ENCODE results near the gene SERF2. TPM values are rescaled to one million over a fixed set of nuclear protein-coding genes. Genes with fewer than 3 reads are reported as not detected.
"Not testable (repeated sequence)": the region's sequence is repeated elsewhere in the genome, so short reads cannot be mapped to it uniquely, and the experiment has no call there.

SERF2 gene
- total and polyA plus RNA-seq, 4 donors: 195 to 1,329 (median 838) TPM

DNA sequence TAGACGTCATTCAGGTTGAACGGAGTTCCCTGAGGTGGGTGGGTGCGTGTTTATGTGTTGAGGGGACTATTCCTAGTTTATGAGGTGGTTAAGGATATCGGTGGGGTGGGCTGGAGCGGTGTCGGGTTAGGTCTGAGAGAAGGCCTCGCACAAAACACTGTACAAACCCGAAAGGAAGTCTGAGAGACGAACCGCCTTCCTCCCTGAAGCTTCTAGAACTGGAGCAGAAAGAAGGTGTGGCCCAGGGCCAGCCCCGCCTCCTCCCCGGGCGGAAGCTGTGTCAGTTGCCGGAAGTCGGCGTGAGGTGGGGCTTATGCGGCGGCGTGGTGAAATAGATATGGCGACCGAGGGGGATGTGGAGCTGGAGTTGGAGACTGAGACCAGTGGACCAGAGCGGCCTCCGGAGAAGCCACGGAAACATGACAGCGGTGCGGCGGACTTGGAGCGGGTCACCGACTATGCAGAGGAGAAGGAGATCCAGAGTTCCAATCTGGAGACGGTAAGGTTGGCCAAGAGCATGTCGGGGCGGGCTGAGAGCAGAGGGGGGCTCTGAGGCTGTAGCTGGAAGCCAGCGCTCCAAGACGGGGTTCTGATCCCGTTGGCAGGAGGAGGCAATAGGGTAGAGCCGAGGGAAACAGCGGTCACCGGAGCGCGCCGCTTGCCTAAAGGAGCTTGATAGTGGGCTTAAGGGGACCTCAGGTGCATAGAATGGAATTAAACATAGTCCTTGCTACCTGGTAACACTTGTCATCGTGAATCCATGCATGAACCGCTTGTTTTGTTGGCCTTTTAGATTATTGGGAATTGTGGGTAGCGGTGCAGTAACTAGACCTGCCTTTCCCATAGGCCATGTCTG is 8.4 kb downstream of the SERF2 start, which contains the start of gene HYPK:
TSS of gene HYPK (plus strand) at position 314 of the 856 bp plus-strand sequence. CDS start at position 338, 24 bp downstream.
- Histone ChIP-seq H3K27ac (ENCODE audit: low read depth in 1 of 2, low read length in 2 of 2) (peak within 1 kb of the TSS; percentile 95 to 98), H3K9me3 (ENCODE audit: control insufficient read depth in 4 of 4, low read length in 3 of 4) (no peaks in the 10 kb centered on the region), H3K36me3 (ENCODE audit: control insufficient read depth in 4 of 4, insufficient read depth in 3 of 4, low read depth in 1 of 4, low read length in 3 of 4) (peaks cover 3 to 32% (median 20%) of the 10 kb centered on the region in 4 donors), H3K4me1 (ENCODE audit: control insufficient read depth in 4 of 4, insufficient read depth in 4 of 4, low read length in 3 of 4) (peaks cover 0 to 8% (median 6%) of the 10 kb centered on the region in 4 donors), H3K27me3 (ENCODE audit: control insufficient read depth in 4 of 4, insufficient read depth in 4 of 4, low read length in 3 of 4) (no peaks in the 10 kb centered on the region), H3K4me3 (ENCODE audit: low read depth in 1 of 3, low read length in 3 of 3) (peak within 1 kb of the TSS; percentile 81 to 98 (median 95)), H3K9ac (ENCODE audit: low read depth in 1 of 2, low read length in 2 of 2) (peak within 1 kb of the TSS; percentile 69 to 96)
- TF ChIP-seq RAD21 (IDR thresholded peaks at IDR 0.05) (no peak), SP1 (IDR thresholded peaks at IDR 0.05) (peak; percentile 47), HNF4A (conservative IDR thresholded peaks at IDR 0.05) (no peak), YY1 (IDR thresholded peaks at IDR 0.05) (peak; percentile 96), GABPA (IDR thresholded peaks at IDR 0.05 in 1 of 2, conservative IDR thresholded peaks at IDR 0.05 in 1 of 2) (peak; percentile 88 to 97)
- TF ChIP-seq, protein P1, sequence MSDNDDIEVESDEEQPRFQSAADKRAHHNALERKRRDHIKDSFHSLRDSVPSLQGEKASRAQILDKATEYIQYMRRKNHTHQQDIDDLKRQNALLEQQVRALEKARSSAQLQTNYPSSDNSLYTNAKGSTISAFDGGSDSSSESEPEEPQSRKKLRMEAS (IDR thresholded peaks at IDR 0.05): peak; percentile 61
- TF ChIP-seq, protein P2, sequence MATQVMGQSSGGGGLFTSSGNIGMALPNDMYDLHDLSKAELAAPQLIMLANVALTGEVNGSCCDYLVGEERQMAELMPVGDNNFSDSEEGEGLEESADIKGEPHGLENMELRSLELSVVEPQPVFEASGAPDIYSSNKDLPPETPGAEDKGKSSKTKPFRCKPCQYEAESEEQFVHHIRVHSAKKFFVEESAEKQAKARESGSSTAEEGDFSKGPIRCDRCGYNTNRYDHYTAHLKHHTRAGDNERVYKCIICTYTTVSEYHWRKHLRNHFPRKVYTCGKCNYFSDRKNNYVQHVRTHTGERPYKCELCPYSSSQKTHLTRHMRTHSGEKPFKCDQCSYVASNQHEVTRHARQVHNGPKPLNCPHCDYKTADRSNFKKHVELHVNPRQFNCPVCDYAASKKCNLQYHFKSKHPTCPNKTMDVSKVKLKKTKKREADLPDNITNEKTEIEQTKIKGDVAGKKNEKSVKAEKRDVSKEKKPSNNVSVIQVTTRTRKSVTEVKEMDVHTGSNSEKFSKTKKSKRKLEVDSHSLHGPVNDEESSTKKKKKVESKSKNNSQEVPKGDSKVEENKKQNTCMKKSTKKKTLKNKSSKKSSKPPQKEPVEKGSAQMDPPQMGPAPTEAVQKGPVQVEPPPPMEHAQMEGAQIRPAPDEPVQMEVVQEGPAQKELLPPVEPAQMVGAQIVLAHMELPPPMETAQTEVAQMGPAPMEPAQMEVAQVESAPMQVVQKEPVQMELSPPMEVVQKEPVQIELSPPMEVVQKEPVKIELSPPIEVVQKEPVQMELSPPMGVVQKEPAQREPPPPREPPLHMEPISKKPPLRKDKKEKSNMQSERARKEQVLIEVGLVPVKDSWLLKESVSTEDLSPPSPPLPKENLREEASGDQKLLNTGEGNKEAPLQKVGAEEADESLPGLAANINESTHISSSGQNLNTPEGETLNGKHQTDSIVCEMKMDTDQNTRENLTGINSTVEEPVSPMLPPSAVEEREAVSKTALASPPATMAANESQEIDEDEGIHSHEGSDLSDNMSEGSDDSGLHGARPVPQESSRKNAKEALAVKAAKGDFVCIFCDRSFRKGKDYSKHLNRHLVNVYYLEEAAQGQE (IDR thresholded peaks at IDR 0.05): peak; percentile 69
- DNase-seq (ENCODE audit: low spot score): peak; percentile 93
- WGBS: 8% methylated on average over 44 of the region's 44 CpGs

DNA sequence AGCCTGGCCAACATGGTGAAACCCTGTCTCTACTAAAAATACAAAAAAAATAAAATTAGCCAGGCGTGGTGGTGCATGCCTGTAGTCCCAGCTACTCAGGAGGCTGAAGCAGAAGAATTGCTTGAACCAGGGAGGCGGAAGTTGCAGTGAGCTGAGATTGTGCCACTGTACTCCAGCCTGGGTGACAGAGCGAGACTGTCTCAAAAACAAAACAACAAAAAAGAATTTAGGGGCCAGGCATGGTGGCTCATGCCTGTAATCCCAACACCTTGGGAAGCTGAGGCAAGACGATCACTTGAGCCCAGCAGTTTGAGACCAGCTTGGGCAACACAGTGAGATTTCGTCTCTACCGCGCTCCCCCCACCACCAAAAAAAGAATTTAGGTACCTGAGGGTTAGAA is 10.6 kb downstream of the SERF2 start:
- H3K4me1 ChIP-seq (ENCODE audit: control insufficient read depth in 4 of 4, insufficient read depth in 4 of 4, low read length in 3 of 4); H3K4me3 ChIP-seq (ENCODE audit: low read depth in 1 of 3, low read length in 3 of 3); DNase-seq (ENCODE audit: low spot score); H3K27me3 ChIP-seq (ENCODE audit: control insufficient read depth in 4 of 4, insufficient read depth in 4 of 4, low read length in 3 of 4); H3K27ac ChIP-seq (ENCODE audit: low read depth in 1 of 2, low read length in 2 of 2); H3K9me3 ChIP-seq (ENCODE audit: control insufficient read depth in 4 of 4, low read length in 3 of 4); H3K9ac ChIP-seq (ENCODE audit: low read depth in 1 of 2, low read length in 2 of 2): not testable (repeated sequence)
- H3K36me3 ChIP-seq (ENCODE audit: control insufficient read depth in 4 of 4, insufficient read depth in 3 of 4, low read depth in 1 of 4, low read length in 3 of 4): peaks cover 6 to 35% (median 18%) of the 10 kb centered on the region in 4 donors
- WGBS: 97% methylated on average over 7 of the region's 7 CpGs

DNA sequence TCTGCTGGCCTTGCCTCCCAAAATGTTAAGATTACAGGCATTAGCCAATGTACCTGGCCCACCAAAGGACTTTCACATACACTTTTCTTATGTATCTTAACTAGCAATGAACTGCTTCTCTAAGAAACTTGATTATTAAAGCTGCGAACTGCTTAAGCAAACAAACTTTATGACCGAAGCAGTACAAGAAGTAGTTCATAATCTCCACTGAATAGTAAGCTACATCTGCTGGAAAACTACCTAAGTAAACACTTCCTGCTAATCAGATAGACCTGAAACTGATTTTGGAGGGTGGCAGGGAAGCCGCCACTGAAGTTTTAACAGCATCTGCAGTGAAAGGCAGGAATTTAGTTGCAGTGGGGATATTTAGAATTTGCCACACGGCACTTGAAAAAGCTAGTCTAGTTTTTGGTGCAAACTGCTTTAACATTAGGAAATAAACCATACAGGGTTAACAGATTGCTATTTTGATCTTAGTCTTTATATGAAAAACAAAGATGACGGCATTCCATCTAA is 16.4 kb downstream of the SERF2 start:
- no peak overlapping the region for H3K9ac ChIP-seq (ENCODE audit: low read depth in 1 of 2, low read length in 2 of 2)

More for the DNA sequence above, 16.4 kb downstream of the SERF2 start:
- Histone ChIP-seq H3K27me3 (ENCODE audit: control insufficient read depth in 4 of 4, insufficient read depth in 4 of 4, low read length in 3 of 4) (no peaks in the 10 kb centered on the region), H3K4me3 (ENCODE audit: low read depth in 1 of 3, low read length in 3 of 3) (no peak overlapping the region), H3K36me3 (ENCODE audit: control insufficient read depth in 4 of 4, insufficient read depth in 3 of 4, low read depth in 1 of 4, low read length in 3 of 4) (peaks cover 17 to 71% (median 49%) of the 10 kb centered on the region in 4 donors), H3K4me1 (ENCODE audit: control insufficient read depth in 4 of 4, insufficient read depth in 4 of 4, low read length in 3 of 4) (no peaks in the 10 kb centered on the region), H3K27ac (ENCODE audit: low read depth in 1 of 2, low read length in 2 of 2) (no peak overlapping the region), H3K9me3 (ENCODE audit: control insufficient read depth in 4 of 4, low read length in 3 of 4) (no peaks in the 10 kb centered on the region)
- TF ChIP-seq HNF4A (conservative IDR thresholded peaks at IDR 0.05) (no peak), GABPA (IDR thresholded peaks at IDR 0.05 in 1 of 2, conservative IDR thresholded peaks at IDR 0.05 in 1 of 2) (no peak), SP1 (IDR thresholded peaks at IDR 0.05) (no peak), HNF4G (IDR thresholded peaks at IDR 0.05) (no peak), RXRA (IDR thresholded peaks at IDR 0.05) (no peak), EGR1 (IDR thresholded peaks at IDR 0.05; ENCODE audit: low read depth in 2 of 2) (no peak), TAF1 (conservative IDR thresholded peaks at IDR 0.05) (no peak), FOXA2 (IDR thresholded peaks at IDR 0.05) (no peak)
- TF ChIP-seq, protein P3, sequence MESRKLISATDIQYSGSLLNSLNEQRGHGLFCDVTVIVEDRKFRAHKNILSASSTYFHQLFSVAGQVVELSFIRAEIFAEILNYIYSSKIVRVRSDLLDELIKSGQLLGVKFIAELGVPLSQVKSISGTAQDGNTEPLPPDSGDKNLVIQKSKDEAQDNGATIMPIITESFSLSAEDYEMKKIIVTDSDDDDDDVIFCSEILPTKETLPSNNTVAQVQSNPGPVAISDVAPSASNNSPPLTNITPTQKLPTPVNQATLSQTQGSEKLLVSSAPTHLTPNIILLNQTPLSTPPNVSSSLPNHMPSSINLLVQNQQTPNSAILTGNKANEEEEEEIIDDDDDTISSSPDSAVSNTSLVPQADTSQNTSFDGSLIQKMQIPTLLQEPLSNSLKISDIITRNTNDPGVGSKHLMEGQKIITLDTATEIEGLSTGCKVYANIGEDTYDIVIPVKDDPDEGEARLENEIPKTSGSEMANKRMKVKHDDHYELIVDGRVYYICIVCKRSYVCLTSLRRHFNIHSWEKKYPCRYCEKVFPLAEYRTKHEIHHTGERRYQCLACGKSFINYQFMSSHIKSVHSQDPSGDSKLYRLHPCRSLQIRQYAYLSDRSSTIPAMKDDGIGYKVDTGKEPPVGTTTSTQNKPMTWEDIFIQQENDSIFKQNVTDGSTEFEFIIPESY (IDR thresholded peaks at IDR 0.05): no peak
- TF ChIP-seq, protein P2 (IDR thresholded peaks at IDR 0.05): no peak
- TF ChIP-seq, protein P1 (IDR thresholded peaks at IDR 0.05): no peak
- TF ChIP-seq, protein P4, sequence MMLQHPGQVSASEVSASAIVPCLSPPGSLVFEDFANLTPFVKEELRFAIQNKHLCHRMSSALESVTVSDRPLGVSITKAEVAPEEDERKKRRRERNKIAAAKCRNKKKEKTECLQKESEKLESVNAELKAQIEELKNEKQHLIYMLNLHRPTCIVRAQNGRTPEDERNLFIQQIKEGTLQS (IDR thresholded peaks at IDR 0.05): no peak
- 93% methylated on average over 5 of the region's 5 CpGs for WGBS
- DNase-seq (ENCODE audit: low spot score): no peak
